Liver (tissue), 9 donors: Measurements from ENCODE around the gene RGR. TPM values are rescaled to one million over a fixed set of nuclear protein-coding genes. Genes with fewer than 3 reads are reported as not detected.

Source experiments
- DNase-seq: peaks from one replicate; pipeline ENCODE4 v3.0.0-alpha.2; 2017; ENCODE audit warnings: low spot score
- H3K27ac ChIP-seq, 2 donors: one replicate each; pipeline ENCODE4 v1.7.0; 2013; ENCODE audit warnings: inconsistent platforms in 2 of 2, low read length in 2 of 2, control low read depth in 1 of 2, low read depth in 1 of 2, mild to moderate bottlenecking in 1 of 2
- H3K27me3 ChIP-seq, 4 donors: one replicate each; pipeline versions ENCODE4 v1.6.1 to v1.7.0; 2013; ENCODE audit warnings: low read length in 3 of 4, inconsistent platforms in 1 of 4, mild to moderate bottlenecking in 1 of 4, moderate library complexity in 1 of 4; ENCODE audit not compliant: control insufficient read depth in 4 of 4, insufficient read depth in 4 of 4
- H3K36me3 ChIP-seq, 4 donors: one replicate each; pipeline versions ENCODE4 v1.6.1 to v1.7.0; 2013; ENCODE audit warnings: low read length in 3 of 4, mild to moderate bottlenecking in 3 of 4, low read depth in 1 of 4, moderate library complexity in 1 of 4; ENCODE audit not compliant: control insufficient read depth in 4 of 4, insufficient read depth in 3 of 4
- H3K4me1 ChIP-seq, 4 donors: one replicate each; pipeline versions ENCODE4 v1.6.1 to v1.7.0; 2013; ENCODE audit warnings: low read length in 3 of 4, mild to moderate bottlenecking in 3 of 4, moderate library complexity in 1 of 4; ENCODE audit not compliant: control insufficient read depth in 4 of 4, insufficient read depth in 4 of 4
- H3K4me3 ChIP-seq, 3 donors: one replicate each; pipeline versions ENCODE4 v1.6.1 to v1.7.0; 2013; ENCODE audit warnings: low read length in 3 of 3, control low read depth in 1 of 3, low read depth in 1 of 3, mild to moderate bottlenecking in 1 of 3
- H3K9ac ChIP-seq, 2 donors: one replicate each; pipeline ENCODE4 v1.7.0; 2013; ENCODE audit warnings: low read length in 2 of 2, mild to moderate bottlenecking in 2 of 2, moderate library complexity in 2 of 2, control low read depth in 1 of 2, low read depth in 1 of 2
- H3K9me3 ChIP-seq, 4 donors: one replicate each; pipeline versions ENCODE4 v1.6.1 to v1.7.0; 2013; ENCODE audit warnings: low read length in 3 of 4; ENCODE audit not compliant: control insufficient read depth in 4 of 4
- ATF3 ChIP-seq: IDR thresholded peaks from 2 replicates; pipeline ENCODE4 v1.6.1; 2016; ENCODE audit warnings: antibody characterized with exemption
- CTCF ChIP-seq: fragments of 150-350 bp; IDR thresholded peaks from 2 replicates; pipeline ENCODE4 v1.5.1; 2017; ENCODE audit warnings: improper control_type of control experiment, low read depth, low read length; ENCODE audit not compliant: missing input control
- EGR1 ChIP-seq, 2 donors: IDR thresholded peaks; 2 replicates each; pipeline ENCODE4 v1.6.1; 2016 to 2018; ENCODE audit warnings: antibody characterized with exemption in 2 of 2, low read depth in 2 of 2
- FOXA1 ChIP-seq: IDR thresholded peaks from 2 replicates; pipeline ENCODE4 v1.6.1; 2016; ENCODE audit warnings: antibody characterized with exemption
- FOXA2 ChIP-seq: IDR thresholded peaks from 2 replicates; pipeline ENCODE4 v1.6.1; 2016; ENCODE audit warnings: antibody characterized with exemption
- GABPA ChIP-seq, 2 donors: IDR thresholded peaks in 1 of 2; conservative IDR thresholded peaks in 1 of 2; 2 replicates each; pipeline ENCODE4 v1.6.1; 2016; ENCODE audit warnings: antibody characterized with exemption in 2 of 2, mild to moderate bottlenecking in 1 of 2, moderate library complexity in 1 of 2
- HNF4A ChIP-seq, 2 donors: conservative IDR thresholded peaks; 2 replicates each; pipeline ENCODE4 v1.6.1; 2016; ENCODE audit warnings: antibody characterized with exemption in 2 of 2, mild to moderate bottlenecking in 2 of 2
- HNF4G ChIP-seq: IDR thresholded peaks from 2 replicates; pipeline ENCODE4 v1.6.1; 2016; ENCODE audit warnings: antibody characterized with exemption
- JUND ChIP-seq, 2 donors: IDR thresholded peaks; 2 replicates each; pipeline ENCODE4 v1.6.1; 2016; ENCODE audit warnings: antibody characterized with exemption in 2 of 2
- MAX ChIP-seq: IDR thresholded peaks from 2 replicates; pipeline ENCODE4 v1.6.1; 2016; ENCODE audit warnings: antibody characterized with exemption
- NR2F2 ChIP-seq: IDR thresholded peaks from 2 replicates; pipeline ENCODE4 v1.6.1; 2016; ENCODE audit warnings: antibody characterized with exemption
- RAD21 ChIP-seq, 2 donors: IDR thresholded peaks; 2 replicates each; pipeline ENCODE4 v1.6.1; 2016; ENCODE audit warnings: antibody characterized with exemption in 2 of 2, mild to moderate bottlenecking in 2 of 2
- REST ChIP-seq: IDR thresholded peaks from 2 replicates; pipeline ENCODE4 v1.6.1; 2016; ENCODE audit warnings: antibody characterized with exemption, mild to moderate bottlenecking
- RXRA ChIP-seq, 2 donors: IDR thresholded peaks; 2 replicates each; pipeline ENCODE4 v1.6.1; 2017 to 2018; ENCODE audit warnings: antibody characterized with exemption in 2 of 2, mild to moderate bottlenecking in 1 of 2
- SP1 ChIP-seq: IDR thresholded peaks from 2 replicates; pipeline ENCODE4 v1.6.1; 2018; ENCODE audit warnings: antibody characterized with exemption, mild to moderate bottlenecking
- TAF1 ChIP-seq: conservative IDR thresholded peaks from 2 replicates; pipeline ENCODE4 v1.6.1; 2016; ENCODE audit warnings: antibody characterized with exemption, mild to moderate bottlenecking
- YY1 ChIP-seq: IDR thresholded peaks from 2 replicates; pipeline ENCODE4 v1.6.1; 2016; ENCODE audit warnings: antibody characterized with exemption, mild to moderate bottlenecking
- ZBTB33 ChIP-seq: IDR thresholded peaks from 2 replicates; pipeline ENCODE4 v1.6.1; 2016; ENCODE audit warnings: antibody characterized with exemption
- WGBS: extraction: QIAGEN DNeasy Blood & Tissue Kit; methylation state at CpG from one replicate; pipeline ENCODE4 v1.1.7; 2013; 5-methylcytosine and 5-hydroxymethylcytosine counted together
- polyA plus RNA-seq, 2 donors: library from polyadenylated mRNA; stranded (reverse) in 1 of 2; unstranded in 1 of 2; fragments of 200-250 nt in 1 of 2; fragments of >200 nt in 1 of 2; fragmentation: Nextera tagmentation in 1 of 2; extraction: Ambion mirVana in 1 of 2; gene quantifications; one replicate each; pipeline versions ENCODE4 v1.2.1 to v1.2.3, GENCODE V29; 2013 to 2015
- total RNA-seq, 2 donors: library from RNA; depleted of rRNA; stranded (reverse); fragments of >200 nt; gene quantifications; one replicate each; pipeline ENCODE4 v1.2.3, GENCODE V29; 2014
- donor health status: healthy.
- donor health status: healthy.
- donor health status: healthy.
- donor health status: healthy.
- donor health status: healthy.

The RGR gene
- total and polyA plus RNA-seq, 4 donors = not detected

- TF ChIP-seq ZBTB33 = no peak
- TF ChIP-seq JUND (IDR thresholded peaks at IDR 0.05) = no peak
- no peak for TF ChIP-seq YY1
- no peak for TF ChIP-seq FOXA1
- TF ChIP-seq FOXA2 = no peak
- TF ChIP-seq HNF4A (conservative IDR thresholded peaks at IDR 0.05) = no peak
- TF ChIP-seq TAF1 = no peak
- TF ChIP-seq GABPA (IDR thresholded peaks at IDR 0.05 in 1 of 2, conservative IDR thresholded peaks at IDR 0.05 in 1 of 2) = no peak
- TF ChIP-seq RAD21 (IDR thresholded peaks at IDR 0.05) = no peak
- no peaks in the 10 kb centered on the region for H3K9me3 ChIP-seq
- H3K27ac ChIP-seq = no peak overlapping the region
- H3K4me3 ChIP-seq = no peak overlapping the region
- H3K36me3 ChIP-seq = no peaks in the 10 kb centered on the region
- H3K9ac ChIP-seq = no peak overlapping the region
- peaks cover 0 to 3% (median 0%) of the 10 kb centered on the region in 4 donors for H3K4me1 ChIP-seq
- DNase-seq = no peak
- no peaks in the 10 kb centered on the region for H3K27me3 ChIP-seq
- WGBS = 81% methylated on average over 15 of the region's 15 CpGs
These were observed 12.6 kb downstream of the RGR start for GRCh38 chr10:84257343-84258020.

GRCh38 chr10:84258034-84258695, 13.3 kb downstream of the RGR start:
- 88% methylated on average over 7 of the region's 7 CpGs for WGBS
- TF ChIP-seq ZBTB33 (no peak), ATF3 (no peak), RAD21 (IDR thresholded peaks at IDR 0.05) (no peak), RXRA (IDR thresholded peaks at IDR 0.05) (no peak), NR2F2 (no peak), JUND (IDR thresholded peaks at IDR 0.05) (no peak), YY1 (no peak), SP1 (no peak), FOXA2 (no peak), HNF4G (no peak), REST (no peak), MAX (no peak), HNF4A (conservative IDR thresholded peaks at IDR 0.05) (no peak), TAF1 (no peak), GABPA (IDR thresholded peaks at IDR 0.05 in 1 of 2, conservative IDR thresholded peaks at IDR 0.05 in 1 of 2) (no peak), FOXA1 (no peak), CTCF (no peak), EGR1 (IDR thresholded peaks at IDR 0.05; ENCODE audit: low read depth in 2 of 2) (no peak)
- H3K27me3 ChIP-seq = no peaks in the 10 kb centered on the region

More at GRCh38 chr10:84258034-84258695, 13.3 kb downstream of the RGR start:
- no peak for DNase-seq
- Histone ChIP-seq H3K27ac (no peak overlapping the region), H3K4me3 (no peak overlapping the region), H3K4me1 (peaks cover 0 to 3% (median 0%) of the 10 kb centered on the region in 4 donors), H3K9me3 (no peaks in the 10 kb centered on the region), H3K9ac (no peak overlapping the region), H3K36me3 (no peaks in the 10 kb centered on the region)
